ENCODE results near the gene SEZ6L.

The SEZ6L gene

DNA sequence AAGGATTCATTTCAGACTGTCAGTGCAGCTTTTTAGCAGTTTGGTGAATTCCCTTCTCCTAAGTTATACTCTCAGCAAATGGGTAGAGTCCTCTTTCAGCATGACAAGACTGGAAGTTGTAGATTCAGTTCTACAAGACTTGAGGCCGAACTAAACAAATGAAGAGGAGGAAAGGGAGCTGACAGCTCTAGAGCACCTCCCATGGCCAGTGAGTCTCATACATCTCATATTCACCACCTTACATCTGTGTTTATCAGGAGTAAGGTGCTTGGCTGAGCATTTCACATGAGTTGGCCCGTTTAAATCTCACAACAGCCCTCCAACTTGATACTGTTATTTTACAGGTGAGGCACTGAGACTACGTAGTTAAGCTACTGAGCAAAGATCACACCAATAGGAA is 30.4 kb downstream of the SEZ6L start:
- peaks cover 5% of the 10 kb centered on the region for H3K27me3 ChIP-seq (ENCODE audit: insufficient read depth, low read length, poor library complexity)
- TF ChIP-seq, protein P1, sequence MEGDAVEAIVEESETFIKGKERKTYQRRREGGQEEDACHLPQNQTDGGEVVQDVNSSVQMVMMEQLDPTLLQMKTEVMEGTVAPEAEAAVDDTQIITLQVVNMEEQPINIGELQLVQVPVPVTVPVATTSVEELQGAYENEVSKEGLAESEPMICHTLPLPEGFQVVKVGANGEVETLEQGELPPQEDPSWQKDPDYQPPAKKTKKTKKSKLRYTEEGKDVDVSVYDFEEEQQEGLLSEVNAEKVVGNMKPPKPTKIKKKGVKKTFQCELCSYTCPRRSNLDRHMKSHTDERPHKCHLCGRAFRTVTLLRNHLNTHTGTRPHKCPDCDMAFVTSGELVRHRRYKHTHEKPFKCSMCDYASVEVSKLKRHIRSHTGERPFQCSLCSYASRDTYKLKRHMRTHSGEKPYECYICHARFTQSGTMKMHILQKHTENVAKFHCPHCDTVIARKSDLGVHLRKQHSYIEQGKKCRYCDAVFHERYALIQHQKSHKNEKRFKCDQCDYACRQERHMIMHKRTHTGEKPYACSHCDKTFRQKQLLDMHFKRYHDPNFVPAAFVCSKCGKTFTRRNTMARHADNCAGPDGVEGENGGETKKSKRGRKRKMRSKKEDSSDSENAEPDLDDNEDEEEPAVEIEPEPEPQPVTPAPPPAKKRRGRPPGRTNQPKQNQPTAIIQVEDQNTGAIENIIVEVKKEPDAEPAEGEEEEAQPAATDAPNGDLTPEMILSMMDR (IDR thresholded peaks at IDR 0.05; ENCODE audit: borderline replicate concordance, extremely low read depth, low read length, poor library complexity, severe bottlenecking): peak; percentile 5
- no peak for TF ChIP-seq EZH2 (IDR thresholded peaks at IDR 0.05; ENCODE audit: borderline replicate concordance, low read depth, low read length, severe bottlenecking)
- no peaks in the 10 kb centered on the region for H3K4me1 ChIP-seq (ENCODE audit: insufficient read depth, low read length)
- H3K9ac ChIP-seq (ENCODE audit: low read depth, low read length): no peak overlapping the region
- no peak overlapping the region for H3K4me2 ChIP-seq (ENCODE audit: insufficient read depth, low read length)
- H4K20me1 ChIP-seq (ENCODE audit: insufficient read depth, low read length): no peaks in the 10 kb centered on the region
- H3K27ac ChIP-seq (ENCODE audit: low read length): no peak overlapping the region
- H3K4me3 ChIP-seq (ENCODE audit: low read depth in 1 of 2, low read length in 2 of 2): no peak overlapping the region
- ATAC-seq (ENCODE audit: insufficient read depth, low read depth) (no peak), DNase-seq (no peak)
- no peak overlapping the region for H2AFZ ChIP-seq (ENCODE audit: low read depth, low read length)
- H3K9me3 ChIP-seq (ENCODE audit: insufficient read depth, low read length, severe bottlenecking): no peaks in the 10 kb centered on the region
- H3K79me2 ChIP-seq (ENCODE audit: insufficient read depth, low read length): no peaks in the 10 kb centered on the region
- no peaks in the 10 kb centered on the region for H3K36me3 ChIP-seq (ENCODE audit: insufficient read depth, low read length)

DNA sequence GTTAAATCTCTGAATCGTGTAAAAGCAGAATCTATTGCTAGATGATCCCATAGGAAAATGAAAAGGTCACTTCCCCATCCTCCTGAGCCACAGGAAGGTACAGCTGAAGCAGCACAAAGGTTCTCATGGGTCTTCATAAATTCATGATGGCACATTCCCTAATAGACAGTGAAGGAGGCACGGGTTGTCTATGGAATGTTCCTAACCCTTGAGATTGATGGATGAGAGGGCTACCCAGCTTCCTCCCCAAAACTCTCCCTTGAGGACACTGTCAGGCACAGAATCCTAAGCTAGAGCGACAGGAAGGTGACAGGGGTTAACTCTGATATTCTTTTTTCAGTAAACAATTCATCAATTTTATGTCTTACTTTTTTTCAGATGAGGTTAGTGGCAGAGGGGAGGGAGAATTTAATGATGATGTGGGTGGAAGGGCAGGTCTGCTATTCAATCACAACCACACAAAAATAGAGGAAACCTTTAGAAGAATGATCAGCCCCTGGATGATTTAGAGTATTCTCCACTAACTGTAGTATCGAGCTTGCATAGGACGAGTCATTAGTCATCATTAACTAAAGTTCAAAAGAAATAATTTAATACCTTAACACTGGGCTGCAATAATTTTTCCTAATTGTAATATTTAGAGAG is 33.1 kb downstream of the SEZ6L start:
- Histone ChIP-seq H2AFZ (ENCODE audit: low read depth, low read length) (no peak overlapping the region), H3K9me3 (ENCODE audit: insufficient read depth, low read length, severe bottlenecking) (no peaks in the 10 kb centered on the region), H3K36me3 (ENCODE audit: insufficient read depth, low read length) (no peaks in the 10 kb centered on the region), H3K9ac (ENCODE audit: low read depth, low read length) (no peak overlapping the region), H4K20me1 (ENCODE audit: insufficient read depth, low read length) (no peaks in the 10 kb centered on the region), H3K4me3 (ENCODE audit: low read depth in 1 of 2, low read length in 2 of 2) (no peak overlapping the region), H3K27ac (ENCODE audit: low read length) (no peak overlapping the region), H3K4me2 (ENCODE audit: insufficient read depth, low read length) (no peak overlapping the region), H3K79me2 (ENCODE audit: insufficient read depth, low read length) (no peaks in the 10 kb centered on the region), H3K27me3 (ENCODE audit: insufficient read depth, low read length, poor library complexity) (peaks cover 5% of the 10 kb centered on the region), H3K4me1 (ENCODE audit: insufficient read depth, low read length) (no peaks in the 10 kb centered on the region)
- no peak for TF ChIP-seq EZH2 (IDR thresholded peaks at IDR 0.05; ENCODE audit: borderline replicate concordance, low read depth, low read length, severe bottlenecking)
- TF ChIP-seq, protein P1 (IDR thresholded peaks at IDR 0.05; ENCODE audit: borderline replicate concordance, extremely low read depth, low read length, poor library complexity, severe bottlenecking): no peak
- DNase-seq (no peak), ATAC-seq (ENCODE audit: insufficient read depth, low read depth) (no peak)

DNA sequence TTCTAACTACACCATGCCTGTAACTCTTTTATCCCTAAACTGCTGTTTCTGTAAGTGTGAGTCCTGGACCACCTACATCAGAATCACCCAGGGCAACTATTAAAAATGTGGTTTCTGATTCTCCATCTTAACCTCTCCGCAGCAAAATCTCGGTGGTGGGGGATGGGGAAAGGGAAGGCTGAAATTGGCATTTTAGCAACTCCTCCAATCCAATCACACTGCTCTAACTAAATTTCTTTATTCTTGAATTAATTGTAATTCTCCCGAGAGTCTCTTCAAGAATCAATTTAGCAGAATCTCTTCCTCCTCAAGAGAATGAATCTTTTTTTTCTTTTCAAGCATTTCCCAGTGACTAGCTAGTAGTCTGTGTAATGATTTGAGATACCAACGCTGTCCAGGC is 36.2 kb downstream of the SEZ6L start:
- ATAC-seq (ENCODE audit: insufficient read depth, low read depth) (no peak), DNase-seq (no peak)
- Histone ChIP-seq H3K36me3 (ENCODE audit: insufficient read depth, low read length) (no peaks in the 10 kb centered on the region), H3K4me1 (ENCODE audit: insufficient read depth, low read length) (no peaks in the 10 kb centered on the region), H3K27me3 (ENCODE audit: insufficient read depth, low read length, poor library complexity) (peaks cover 5% of the 10 kb centered on the region), H3K9me3 (ENCODE audit: insufficient read depth, low read length, severe bottlenecking) (no peaks in the 10 kb centered on the region), H3K79me2 (ENCODE audit: insufficient read depth, low read length) (no peaks in the 10 kb centered on the region), H3K9ac (ENCODE audit: low read depth, low read length) (no peak overlapping the region), H3K27ac (ENCODE audit: low read length) (no peak overlapping the region), H3K4me2 (ENCODE audit: insufficient read depth, low read length) (no peak overlapping the region), H3K4me3 (ENCODE audit: low read depth in 1 of 2, low read length in 2 of 2) (no peak overlapping the region), H2AFZ (ENCODE audit: low read depth, low read length) (no peak overlapping the region), H4K20me1 (ENCODE audit: insufficient read depth, low read length) (no peaks in the 10 kb centered on the region)
- TF ChIP-seq, protein P1 (IDR thresholded peaks at IDR 0.05; ENCODE audit: borderline replicate concordance, extremely low read depth, low read length, poor library complexity, severe bottlenecking): no peak
- TF ChIP-seq EZH2 (IDR thresholded peaks at IDR 0.05; ENCODE audit: borderline replicate concordance, low read depth, low read length, severe bottlenecking): no peak

All from DND-41 (cell line).